SJCRH30 (cell line): ENCODE results near the gene RAB9B. TPM values are rescaled to one million over a fixed set of nuclear protein-coding genes. Genes with fewer than 3 reads are reported as not detected.
A peak's percentile ranks its signal among the peaks of the same experiment; 100 is the strongest.
"Not testable (repeated sequence)": the region's sequence is repeated elsewhere in the genome, so short reads cannot be mapped to it uniquely, and the experiment has no call there.

ENCODE experiments used
- DNase-seq, 2 experiments: peaks; one replicate each; pipeline ENCODE4 v3.0.0-alpha.2; 2015 to 2020
- H3K27ac ChIP-seq: fragments of 250-450 bp; sonication (Bioruptor Pico); 2 replicates; pipeline ENCODE4 v1.5.1; 2020; ENCODE audit warnings: mild to moderate bottlenecking, moderate library complexity
- H3K27me3 ChIP-seq: fragments of 250-450 bp; sonication (Bioruptor Pico); 2 replicates; pipeline ENCODE4 v1.5.1; 2020; ENCODE audit warnings: mild to moderate bottlenecking, moderate library complexity
- H3K36me3 ChIP-seq: fragments of 250-450 bp; sonication (Bioruptor Pico); 2 replicates; pipeline ENCODE4 v1.5.1; 2020; ENCODE audit warnings: mild to moderate bottlenecking, moderate library complexity
- H3K4me1 ChIP-seq: fragments of 250-450 bp; sonication (Bioruptor Pico); 2 replicates; pipeline ENCODE4 v1.5.1; 2020; ENCODE audit warnings: mild to moderate bottlenecking, moderate library complexity
- H3K4me3 ChIP-seq: fragments of 250-450 bp; sonication (Bioruptor Pico); 2 replicates; pipeline ENCODE4 v1.5.1; 2020; ENCODE audit warnings: mild to moderate bottlenecking, moderate library complexity
- H3K9me3 ChIP-seq: fragments of 250-450 bp; sonication (Bioruptor Pico); replicated peaks from 2 replicates; pipeline ENCODE4 v1.5.1; 2020; ENCODE audit warnings: mild to moderate bottlenecking, moderate library complexity
- total RNA-seq: library from RNA; depleted of rRNA; stranded (reverse); fragments of >200 nt; shearing (Covaris generic); gene quantifications from 2 replicates; pipeline ENCODE4 v1.2.3, GENCODE V29; 2014

Gene RAB9B
- total RNA-seq, 1 experiment from 2014 or later: 0.69 TPM

DNA sequence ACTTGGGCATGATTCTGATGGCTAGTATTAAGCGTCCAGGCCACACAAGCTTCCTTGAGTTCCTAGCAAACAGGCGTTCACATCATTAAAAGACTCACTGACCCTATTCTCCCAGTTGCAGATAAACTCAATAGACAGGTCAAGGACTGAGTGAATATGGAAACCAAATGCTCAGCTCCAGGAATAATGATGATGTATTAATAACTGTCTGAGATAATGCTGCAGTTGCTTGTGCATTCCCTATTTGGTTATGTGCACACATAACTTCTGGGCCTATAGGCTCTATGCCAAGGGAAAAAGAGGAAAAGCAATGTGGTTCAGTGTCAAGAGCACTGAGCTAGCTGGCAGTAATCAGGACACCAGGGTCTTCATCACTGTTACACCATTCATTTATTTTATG is 3.5 kb downstream of the RAB9B start:
- DNase-seq: no peak
- Histone ChIP-seq H3K27ac (no peak overlapping the region), H3K4me1 (no peaks in the 10 kb centered on the region), H3K9me3 (no peaks in the 10 kb centered on the region), H3K36me3 (no peaks in the 10 kb centered on the region), H3K4me3 (no peak overlapping the region), H3K27me3 (no peaks in the 10 kb centered on the region)

DNA sequence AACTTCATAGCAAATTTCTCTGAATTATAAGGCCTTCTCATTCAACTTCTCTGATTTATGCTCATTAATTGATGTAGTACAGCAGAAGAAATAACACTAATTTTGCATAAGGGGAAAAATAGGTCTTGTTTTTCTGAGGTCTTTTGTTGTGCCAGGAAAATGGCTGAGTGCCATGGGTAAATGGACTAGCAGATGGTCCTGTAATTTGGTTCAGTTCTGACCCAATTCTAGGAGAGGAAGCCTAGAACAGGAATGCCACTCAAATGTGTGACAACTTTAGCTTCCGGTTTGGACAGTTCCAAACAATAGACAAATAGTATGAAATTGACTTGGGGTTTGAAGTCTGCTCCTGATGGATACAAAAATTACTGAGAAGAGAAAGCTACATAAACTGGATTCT is 6.2 kb downstream of the RAB9B start:
- Histone ChIP-seq H3K4me1 (no peaks in the 10 kb centered on the region), H3K27me3 (no peaks in the 10 kb centered on the region), H3K36me3 (no peaks in the 10 kb centered on the region), H3K27ac (no peak overlapping the region), H3K9me3 (no peaks in the 10 kb centered on the region), H3K4me3 (no peak overlapping the region)
- no peak for DNase-seq

DNA sequence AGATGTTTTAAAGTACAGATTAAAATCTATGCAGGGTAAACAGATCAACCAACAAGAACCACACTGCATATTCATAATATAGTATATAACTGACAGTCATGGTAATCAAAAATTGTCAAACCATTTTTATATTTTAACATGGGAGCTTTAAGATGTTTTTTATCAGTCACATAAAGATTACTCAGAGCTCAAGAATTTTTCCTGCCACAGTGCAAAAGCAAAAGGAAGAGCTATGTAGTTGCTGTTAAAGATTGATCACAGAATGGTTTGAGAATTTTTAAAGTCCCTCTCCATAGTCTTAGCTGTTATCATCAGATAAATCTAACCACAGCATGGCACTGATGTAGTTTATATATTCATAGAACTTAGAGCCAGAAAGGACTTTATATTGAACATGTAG is 8.5 kb downstream of the RAB9B start:
- Histone ChIP-seq H3K9me3 (no peaks in the 10 kb centered on the region), H3K36me3 (no peaks in the 10 kb centered on the region), H3K4me1 (no peaks in the 10 kb centered on the region), H3K4me3 (no peak overlapping the region), H3K27me3 (no peaks in the 10 kb centered on the region), H3K27ac (no peak overlapping the region)
- no peak for DNase-seq

DNA sequence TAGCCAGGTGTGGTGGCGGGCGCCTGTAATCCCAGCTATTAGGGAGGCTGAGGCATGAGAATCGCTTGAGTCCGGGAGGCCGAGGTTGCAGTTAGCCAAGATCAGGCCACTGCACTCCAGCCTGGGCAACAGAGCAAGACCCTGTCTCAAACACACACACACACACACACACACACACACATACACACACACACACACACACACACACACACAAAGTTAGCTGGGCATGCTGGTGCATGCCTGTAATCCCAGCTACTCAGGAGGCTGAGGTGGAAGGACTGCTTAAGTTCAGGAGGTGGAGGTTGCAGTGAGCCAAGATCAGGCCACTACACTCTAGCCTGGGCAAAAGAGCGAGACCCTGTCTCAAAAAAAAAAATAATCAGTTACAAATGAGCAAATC is 11.3 kb downstream of the RAB9B start:
- H3K4me3 ChIP-seq, DNase-seq, H3K36me3 ChIP-seq, H3K27me3 ChIP-seq, H3K4me1 ChIP-seq, H3K27ac ChIP-seq, H3K9me3 ChIP-seq: not testable (repeated sequence)

DNA sequence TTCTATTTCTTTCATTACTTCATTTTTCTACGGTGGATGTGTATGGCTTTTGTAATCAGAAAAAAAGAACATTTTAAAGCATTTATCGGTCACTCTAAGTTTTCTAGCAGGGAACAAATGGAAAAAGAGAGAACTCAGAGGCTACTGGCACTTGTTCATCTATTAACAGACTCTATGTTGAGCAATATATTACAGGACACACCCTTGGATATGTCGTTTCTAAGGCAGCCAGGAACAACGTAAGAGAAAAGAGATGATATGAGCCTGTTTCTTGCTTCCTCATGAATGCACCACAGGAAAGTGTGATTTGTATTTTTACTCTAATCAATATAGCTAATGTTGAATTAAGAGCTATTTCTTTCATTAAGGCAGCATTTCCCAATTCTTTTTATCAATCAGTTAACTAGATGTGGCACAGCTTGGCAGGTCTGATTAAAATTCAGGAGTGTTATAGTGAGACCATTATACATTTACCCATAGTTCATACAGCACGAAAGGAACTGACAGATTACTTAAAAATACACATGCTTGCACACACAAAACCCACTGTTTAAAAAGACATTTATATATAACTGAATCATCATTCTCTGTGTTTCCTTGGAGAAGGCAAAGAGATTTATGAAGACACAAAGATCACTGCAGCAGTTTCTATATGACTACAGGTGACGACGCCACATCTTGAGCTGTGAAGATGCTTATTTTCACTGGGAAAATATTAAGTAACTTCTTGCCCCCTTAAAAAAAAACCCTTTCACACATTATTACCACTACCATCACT is 13.0 kb downstream of the RAB9B start:
- Histone ChIP-seq H3K27ac (no peak overlapping the region), H3K9me3 (no peaks in the 10 kb centered on the region), H3K4me3 (no peak overlapping the region), H3K36me3 (no peaks in the 10 kb centered on the region), H3K4me1 (no peaks in the 10 kb centered on the region), H3K27me3 (no peaks in the 10 kb centered on the region)
- no peak for DNase-seq

DNA sequence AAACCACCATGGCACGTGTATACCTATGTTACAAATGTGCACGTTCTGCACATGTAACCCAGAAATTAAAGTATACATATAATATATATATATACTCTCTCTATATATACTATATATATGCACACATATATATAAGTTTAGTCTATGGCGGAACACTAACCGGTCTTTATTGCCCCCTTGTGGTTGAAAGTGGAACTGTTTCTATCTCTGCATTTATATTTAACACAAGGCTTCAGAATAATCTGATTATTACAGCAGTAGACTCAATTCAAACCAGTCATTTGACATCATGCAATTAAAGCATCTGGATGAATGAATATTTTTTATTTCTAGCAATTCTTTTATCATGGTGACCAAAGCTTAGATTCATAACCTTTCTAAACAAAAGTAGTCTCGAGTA is 14.6 kb downstream of the RAB9B start:
- no peaks in the 10 kb centered on the region for H3K27me3 ChIP-seq
- H3K4me3 ChIP-seq: no peak overlapping the region
- H3K4me1 ChIP-seq: no peaks in the 10 kb centered on the region
- no peaks in the 10 kb centered on the region for H3K36me3 ChIP-seq
- H3K27ac ChIP-seq: no peak overlapping the region
- peak in 1 of 2 experiments; percentile 38 for DNase-seq
- no peaks in the 10 kb centered on the region for H3K9me3 ChIP-seq

DNA sequence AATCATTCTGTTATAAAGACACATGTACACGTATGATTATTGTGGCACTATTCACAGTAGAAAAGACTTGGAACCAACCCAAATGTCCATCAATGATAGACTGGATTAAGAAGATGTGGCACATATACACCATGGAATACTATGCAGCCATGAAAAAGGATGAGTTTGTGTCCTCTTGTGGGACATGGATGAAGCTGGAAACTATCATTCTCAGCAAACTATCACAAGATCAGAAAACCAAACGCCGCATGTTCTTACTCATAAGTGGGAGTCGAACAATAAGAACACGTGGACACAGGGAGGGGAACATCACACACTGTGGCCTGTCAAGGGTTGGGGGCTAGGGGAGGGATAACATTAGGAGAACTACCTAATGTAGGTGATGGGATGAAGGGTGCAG is 15.0 kb downstream of the RAB9B start:
- not testable (repeated sequence) for DNase-seq, H3K36me3 ChIP-seq, H3K4me3 ChIP-seq, H3K27ac ChIP-seq, H3K4me1 ChIP-seq, H3K27me3 ChIP-seq, H3K9me3 ChIP-seq

DNA sequence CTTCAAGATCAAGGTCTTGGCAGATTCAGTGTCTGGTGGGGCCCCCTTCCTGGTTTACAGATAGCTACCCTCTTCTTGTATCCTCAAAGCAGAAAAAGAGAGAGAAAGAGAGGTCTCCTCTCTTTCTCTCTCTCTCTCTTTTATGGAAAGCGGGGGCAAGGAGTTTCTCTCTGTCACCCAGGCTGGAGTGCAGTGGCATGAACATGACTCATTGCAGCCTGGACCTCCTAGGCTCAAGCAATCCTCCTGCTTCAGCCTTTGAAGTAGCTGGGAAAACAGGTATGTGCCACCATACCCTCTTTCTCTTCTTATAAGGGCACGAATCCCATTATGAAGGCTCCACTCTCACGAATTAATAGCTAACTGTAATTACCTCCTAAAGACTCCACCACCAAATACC is 20.2 kb downstream of the RAB9B start:
- DNase-seq: no peak
- Histone ChIP-seq H3K4me3 (no peak overlapping the region), H3K4me1 (no peaks in the 10 kb centered on the region), H3K9me3 (no peaks in the 10 kb centered on the region), H3K36me3 (no peaks in the 10 kb centered on the region), H3K27me3 (no peaks in the 10 kb centered on the region), H3K27ac (no peak overlapping the region)

DNA sequence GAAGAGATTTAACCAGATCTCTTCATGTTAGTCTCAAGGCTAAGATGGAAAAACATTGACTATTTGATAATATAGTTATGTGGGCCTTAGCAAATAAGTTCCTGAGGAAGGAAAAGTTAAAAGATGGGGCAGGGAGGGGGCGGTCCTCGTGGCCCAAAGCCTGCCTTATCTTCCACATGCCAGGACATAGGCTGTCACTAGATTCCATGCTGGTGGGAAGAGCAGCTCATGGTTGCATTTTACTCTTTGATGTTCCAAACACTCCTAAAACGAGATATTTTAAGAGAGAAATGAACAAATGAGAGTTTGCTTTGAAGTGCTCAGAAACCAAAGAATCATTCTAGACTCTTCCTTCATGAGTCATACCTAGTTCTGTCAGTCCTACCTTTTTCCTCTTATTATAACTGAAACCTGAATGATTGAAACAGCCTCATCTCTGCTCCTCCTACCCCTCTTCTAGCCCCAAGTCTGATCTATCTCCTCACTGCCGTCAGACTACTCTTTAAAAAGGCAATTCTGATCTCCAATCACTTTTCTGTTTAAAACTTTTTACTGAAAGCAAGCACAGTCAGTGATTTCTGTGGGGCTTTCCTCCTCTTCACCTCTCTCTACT is 25.1 kb downstream of the RAB9B start:
- Histone ChIP-seq H3K4me1 (no peaks in the 10 kb centered on the region), H3K36me3 (no peaks in the 10 kb centered on the region), H3K27ac (no peak overlapping the region), H3K27me3 (no peaks in the 10 kb centered on the region), H3K9me3 (no peaks in the 10 kb centered on the region), H3K4me3 (no peak overlapping the region)
- no peak for DNase-seq

DNA sequence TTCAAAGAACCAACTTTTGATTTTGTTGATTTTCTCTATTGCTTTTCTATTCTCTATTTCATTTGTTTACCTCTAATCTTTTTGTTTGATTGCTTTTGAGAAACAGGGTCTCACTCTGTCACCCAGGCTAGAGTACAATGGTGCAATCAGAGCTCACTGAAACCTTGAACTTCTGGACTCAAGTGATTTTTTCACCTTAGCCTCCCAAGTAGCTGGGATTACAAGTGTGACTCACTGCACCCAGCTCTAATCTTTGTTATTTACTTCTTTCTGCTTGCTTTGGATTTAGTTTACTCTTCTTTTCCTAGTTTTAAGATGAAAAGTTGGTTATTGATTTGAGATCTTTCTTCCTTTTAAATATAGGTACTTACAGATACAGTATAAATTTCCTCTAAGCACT is 26.2 kb downstream of the RAB9B start:
- DNase-seq: no peak
- Histone ChIP-seq H3K27ac (no peak overlapping the region), H3K4me3 (no peak overlapping the region), H3K36me3 (no peaks in the 10 kb centered on the region), H3K4me1 (no peaks in the 10 kb centered on the region), H3K9me3 (no peaks in the 10 kb centered on the region), H3K27me3 (no peaks in the 10 kb centered on the region)

DNA sequence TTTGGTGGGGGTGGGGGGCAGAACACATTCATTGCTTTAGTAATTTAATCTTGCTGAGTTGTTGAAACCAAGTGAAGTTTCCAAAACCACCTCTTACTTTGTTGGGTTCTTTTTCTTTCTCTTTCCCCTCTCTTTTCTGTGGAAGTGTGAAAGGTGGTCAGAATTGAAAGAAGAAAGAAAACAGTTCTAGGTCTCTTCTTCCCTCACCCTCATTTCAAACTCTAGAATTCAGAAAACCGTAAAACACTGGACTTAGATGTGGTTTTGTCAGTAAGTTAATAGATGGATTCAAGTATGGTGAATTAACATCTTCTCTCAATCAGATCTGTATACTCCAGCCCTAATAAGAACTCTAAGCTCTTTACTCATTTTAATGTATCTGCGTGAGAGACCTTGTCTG is 31.7 kb downstream of the RAB9B start:
- no peak for DNase-seq
- no peaks in the 10 kb centered on the region for H3K9me3 ChIP-seq
- H3K36me3 ChIP-seq: no peaks in the 10 kb centered on the region
- H3K27ac ChIP-seq: no peak overlapping the region
- no peaks in the 10 kb centered on the region for H3K27me3 ChIP-seq
- H3K4me1 ChIP-seq: no peaks in the 10 kb centered on the region
- no peak overlapping the region for H3K4me3 ChIP-seq

DNA sequence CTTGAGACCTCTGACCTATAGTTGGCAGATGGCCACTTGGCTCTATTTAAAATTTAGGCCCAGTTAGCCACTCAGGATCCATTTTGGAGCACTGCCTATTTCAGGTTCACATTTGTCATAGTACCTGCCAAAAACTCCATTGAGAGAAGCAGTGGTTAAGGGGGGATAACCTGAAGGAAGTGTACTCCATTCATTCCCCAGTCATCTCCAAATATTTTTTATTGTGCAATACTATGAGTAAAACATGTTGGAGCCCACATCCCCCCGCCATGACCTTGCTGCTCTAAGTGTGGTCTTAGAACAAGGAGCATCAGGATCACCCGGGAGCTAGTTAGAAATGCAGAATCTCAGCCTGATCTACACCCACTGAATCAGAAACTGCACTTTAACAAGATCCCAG is 34.4 kb downstream of the RAB9B start:
- H3K4me3 ChIP-seq: no peak overlapping the region
- DNase-seq: no peak

DNA sequence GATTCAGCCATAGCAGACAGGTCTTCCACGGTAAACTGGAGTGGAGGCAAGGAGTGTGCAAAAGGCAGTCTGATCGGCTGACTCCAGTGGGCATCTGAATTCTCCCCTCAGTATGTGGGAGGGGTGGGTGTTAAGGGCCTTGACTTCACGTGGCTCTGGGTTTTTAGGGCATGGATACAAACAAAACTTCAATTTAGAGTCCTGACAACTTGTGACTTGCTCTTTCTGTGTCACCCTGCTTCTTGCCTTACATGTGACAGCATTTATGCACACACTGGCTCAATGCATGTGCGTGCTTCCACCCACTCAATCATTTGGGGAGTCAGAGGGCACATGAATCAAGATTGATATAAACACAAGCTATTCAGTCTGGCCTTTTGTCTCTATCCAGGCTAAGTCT is 37.9 kb downstream of the RAB9B start:
- Histone ChIP-seq H3K27me3 (no peaks in the 10 kb centered on the region), H3K27ac (no peak overlapping the region), H3K36me3 (no peaks in the 10 kb centered on the region), H3K9me3 (no peaks in the 10 kb centered on the region), H3K4me1 (no peaks in the 10 kb centered on the region), H3K4me3 (no peak overlapping the region)
- no peak for DNase-seq

More for the DNA sequence above, 34.4 kb downstream of the RAB9B start:
- H3K36me3 ChIP-seq: no peaks in the 10 kb centered on the region
- no peaks in the 10 kb centered on the region for H3K4me1 ChIP-seq
- no peak overlapping the region for H3K27ac ChIP-seq
- H3K9me3 ChIP-seq: no peaks in the 10 kb centered on the region
- no peaks in the 10 kb centered on the region for H3K27me3 ChIP-seq

DNA sequence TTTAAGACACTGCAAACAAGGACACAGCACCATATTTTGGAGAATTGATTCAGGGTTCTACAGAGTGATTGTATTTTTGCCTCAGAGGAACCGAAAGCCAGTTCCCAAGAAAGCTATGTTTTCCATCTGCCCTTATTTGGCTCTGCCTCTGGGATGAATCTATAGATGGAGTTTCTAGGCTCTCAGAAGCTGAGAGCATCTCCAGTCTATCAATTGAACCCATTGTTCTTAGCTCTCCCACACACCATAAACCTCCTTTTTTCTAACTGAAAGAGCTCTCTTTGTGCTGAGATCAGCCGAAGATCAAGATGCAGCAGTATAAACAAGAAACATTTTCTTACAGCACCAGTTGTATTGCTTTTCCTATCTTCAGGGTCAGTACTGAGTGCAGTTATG is 38.5 kb downstream of the RAB9B start:
- Histone ChIP-seq H3K4me3 (no peak overlapping the region), H3K27ac (no peak overlapping the region), H3K27me3 (no peaks in the 10 kb centered on the region)

DNA sequence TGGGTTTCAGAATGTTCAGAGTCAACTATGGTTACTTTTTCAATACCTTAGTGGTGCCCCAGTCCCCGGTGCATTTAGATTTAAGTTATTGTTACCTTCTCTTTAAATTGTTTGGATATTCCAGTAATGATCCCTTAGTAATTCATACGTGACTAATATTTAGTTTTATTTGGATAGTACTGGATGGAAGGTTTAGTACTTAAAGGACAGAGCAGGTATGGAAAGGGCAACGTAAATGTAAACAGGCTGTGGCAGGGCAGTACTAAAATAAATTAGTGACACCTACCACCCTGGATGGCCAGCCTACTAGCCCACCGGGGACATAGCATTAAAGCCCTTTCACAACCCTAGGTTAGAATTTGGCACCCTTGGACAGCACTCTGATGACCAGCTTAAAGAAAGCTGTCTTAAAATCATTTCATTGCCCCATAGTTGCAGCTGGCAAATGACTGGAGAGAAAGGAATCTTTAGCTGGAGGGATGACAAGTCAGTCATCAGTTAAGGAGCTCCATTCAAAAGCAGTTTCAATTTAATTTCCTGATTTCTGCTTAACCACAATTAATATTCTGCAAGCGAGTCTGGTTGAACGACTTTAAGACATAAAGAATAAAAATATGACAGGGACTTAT is 39.0 kb downstream of the RAB9B start:
- Histone ChIP-seq H3K4me3 (no peak overlapping the region), H3K27ac (no peak overlapping the region), H3K4me1 (no peaks in the 10 kb centered on the region), H3K36me3 (no peaks in the 10 kb centered on the region), H3K27me3 (no peaks in the 10 kb centered on the region), H3K9me3 (no peaks in the 10 kb centered on the region)
- DNase-seq: no peak

More for the DNA sequence above, 38.5 kb downstream of the RAB9B start:
- DNase-seq: no peak
- Histone ChIP-seq H3K36me3 (no peaks in the 10 kb centered on the region), H3K4me1 (no peaks in the 10 kb centered on the region), H3K9me3 (no peaks in the 10 kb centered on the region)
